Liver (tissue), 9 donors: ENCODE data around the gene TP53AIP1. TPM values are rescaled to one million over a fixed set of nuclear protein-coding genes. Genes with fewer than 3 reads are reported as not detected.

ENCODE experiments used
- DNase-seq: peaks from one replicate; pipeline ENCODE4 v3.0.0-alpha.2; 2017; ENCODE audit warnings: low spot score
- H3K27ac ChIP-seq, 2 donors: one replicate each; pipeline ENCODE4 v1.7.0; 2013; ENCODE audit warnings: inconsistent platforms in 2 of 2, low read length in 2 of 2, control low read depth in 1 of 2, low read depth in 1 of 2, mild to moderate bottlenecking in 1 of 2
- H3K27me3 ChIP-seq, 4 donors: one replicate each; pipeline versions ENCODE4 v1.6.1 to v1.7.0; 2013; ENCODE audit warnings: low read length in 3 of 4, inconsistent platforms in 1 of 4, mild to moderate bottlenecking in 1 of 4, moderate library complexity in 1 of 4; ENCODE audit not compliant: control insufficient read depth in 4 of 4, insufficient read depth in 4 of 4
- H3K36me3 ChIP-seq, 4 donors: one replicate each; pipeline versions ENCODE4 v1.6.1 to v1.7.0; 2013; ENCODE audit warnings: low read length in 3 of 4, mild to moderate bottlenecking in 3 of 4, low read depth in 1 of 4, moderate library complexity in 1 of 4; ENCODE audit not compliant: control insufficient read depth in 4 of 4, insufficient read depth in 3 of 4
- H3K4me1 ChIP-seq, 4 donors: one replicate each; pipeline versions ENCODE4 v1.6.1 to v1.7.0; 2013; ENCODE audit warnings: low read length in 3 of 4, mild to moderate bottlenecking in 3 of 4, moderate library complexity in 1 of 4; ENCODE audit not compliant: control insufficient read depth in 4 of 4, insufficient read depth in 4 of 4
- H3K4me3 ChIP-seq, 3 donors: one replicate each; pipeline versions ENCODE4 v1.6.1 to v1.7.0; 2013; ENCODE audit warnings: low read length in 3 of 3, control low read depth in 1 of 3, low read depth in 1 of 3, mild to moderate bottlenecking in 1 of 3
- H3K9ac ChIP-seq, 2 donors: one replicate each; pipeline ENCODE4 v1.7.0; 2013; ENCODE audit warnings: low read length in 2 of 2, mild to moderate bottlenecking in 2 of 2, moderate library complexity in 2 of 2, control low read depth in 1 of 2, low read depth in 1 of 2
- H3K9me3 ChIP-seq, 4 donors: one replicate each; pipeline versions ENCODE4 v1.6.1 to v1.7.0; 2013; ENCODE audit warnings: low read length in 3 of 4; ENCODE audit not compliant: control insufficient read depth in 4 of 4
- EGR1 ChIP-seq, 2 donors: IDR thresholded peaks; 2 replicates each; pipeline ENCODE4 v1.6.1; 2016 to 2018; ENCODE audit warnings: antibody characterized with exemption in 2 of 2, low read depth in 2 of 2
- FOXA1 ChIP-seq: IDR thresholded peaks from 2 replicates; pipeline ENCODE4 v1.6.1; 2016; ENCODE audit warnings: antibody characterized with exemption
- FOXA2 ChIP-seq: IDR thresholded peaks from 2 replicates; pipeline ENCODE4 v1.6.1; 2016; ENCODE audit warnings: antibody characterized with exemption
- GABPA ChIP-seq, 2 donors: IDR thresholded peaks in 1 of 2; conservative IDR thresholded peaks in 1 of 2; 2 replicates each; pipeline ENCODE4 v1.6.1; 2016; ENCODE audit warnings: antibody characterized with exemption in 2 of 2, mild to moderate bottlenecking in 1 of 2, moderate library complexity in 1 of 2
- HNF4A ChIP-seq, 2 donors: conservative IDR thresholded peaks; 2 replicates each; pipeline ENCODE4 v1.6.1; 2016; ENCODE audit warnings: antibody characterized with exemption in 2 of 2, mild to moderate bottlenecking in 2 of 2
- HNF4G ChIP-seq: IDR thresholded peaks from 2 replicates; pipeline ENCODE4 v1.6.1; 2016; ENCODE audit warnings: antibody characterized with exemption
- JUND ChIP-seq, 2 donors: IDR thresholded peaks; 2 replicates each; pipeline ENCODE4 v1.6.1; 2016; ENCODE audit warnings: antibody characterized with exemption in 2 of 2
- NR2F2 ChIP-seq: IDR thresholded peaks from 2 replicates; pipeline ENCODE4 v1.6.1; 2016; ENCODE audit warnings: antibody characterized with exemption
- RAD21 ChIP-seq, 2 donors: IDR thresholded peaks; 2 replicates each; pipeline ENCODE4 v1.6.1; 2016; ENCODE audit warnings: antibody characterized with exemption in 2 of 2, mild to moderate bottlenecking in 2 of 2
- RXRA ChIP-seq, 2 donors: IDR thresholded peaks; 2 replicates each; pipeline ENCODE4 v1.6.1; 2017 to 2018; ENCODE audit warnings: antibody characterized with exemption in 2 of 2, mild to moderate bottlenecking in 1 of 2
- SP1 ChIP-seq: IDR thresholded peaks from 2 replicates; pipeline ENCODE4 v1.6.1; 2018; ENCODE audit warnings: antibody characterized with exemption, mild to moderate bottlenecking
- TAF1 ChIP-seq: conservative IDR thresholded peaks from 2 replicates; pipeline ENCODE4 v1.6.1; 2016; ENCODE audit warnings: antibody characterized with exemption, mild to moderate bottlenecking
- WGBS: extraction: QIAGEN DNeasy Blood & Tissue Kit; methylation state at CpG from one replicate; pipeline ENCODE4 v1.1.7; 2013; 5-methylcytosine and 5-hydroxymethylcytosine counted together
- polyA plus RNA-seq, 2 donors: library from polyadenylated mRNA; stranded (reverse) in 1 of 2; unstranded in 1 of 2; fragments of 200-250 nt in 1 of 2; fragments of >200 nt in 1 of 2; fragmentation: Nextera tagmentation in 1 of 2; extraction: Ambion mirVana in 1 of 2; gene quantifications; one replicate each; pipeline versions ENCODE4 v1.2.1 to v1.2.3, GENCODE V29; 2013 to 2015
- total RNA-seq, 2 donors: library from RNA; depleted of rRNA; stranded (reverse); fragments of >200 nt; gene quantifications; one replicate each; pipeline ENCODE4 v1.2.3, GENCODE V29; 2014
- TF ChIP-seq, protein P1 (sequence below): IDR thresholded peaks from 2 replicates; pipeline ENCODE4 v1.6.1; 2016; ENCODE audit warnings: antibody characterized with exemption
- TF ChIP-seq, protein P2 (sequence below): fragments of 150-350 bp; IDR thresholded peaks from 2 replicates; pipeline ENCODE4 v1.5.1; 2017; ENCODE audit warnings: improper control_type of control experiment, low read depth, low read length; ENCODE audit not compliant: missing input control
- TF ChIP-seq, protein P3 (sequence below): IDR thresholded peaks from 2 replicates; pipeline ENCODE4 v1.6.1; 2016; ENCODE audit warnings: antibody characterized with exemption
- TF ChIP-seq, protein P4 (sequence below): IDR thresholded peaks from 2 replicates; pipeline ENCODE4 v1.6.1; 2016; ENCODE audit warnings: antibody characterized with exemption
- donor health status: healthy.
- donor health status: healthy.
- donor health status: healthy.
- donor health status: healthy.
- donor health status: healthy.

The TP53AIP1 gene
- total and polyA plus RNA-seq, 4 donors, result 0.08 TPM; not detected in 3

DNA sequence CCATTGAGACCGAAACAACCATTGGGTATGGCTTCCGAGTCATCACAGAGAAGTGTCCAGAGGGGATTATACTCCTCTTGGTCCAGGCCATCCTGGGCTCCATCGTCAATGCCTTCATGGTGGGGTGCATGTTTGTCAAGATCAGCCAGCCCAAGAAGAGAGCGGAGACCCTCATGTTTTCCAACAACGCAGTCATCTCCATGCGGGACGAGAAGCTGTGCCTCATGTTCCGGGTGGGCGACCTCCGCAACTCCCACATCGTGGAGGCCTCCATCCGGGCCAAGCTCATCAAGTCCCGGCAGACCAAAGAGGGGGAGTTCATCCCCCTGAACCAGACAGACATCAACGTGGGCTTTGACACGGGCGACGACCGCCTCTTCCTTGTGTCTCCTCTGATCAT is 31.0 kb downstream of the TP53AIP1 start:
- peaks cover 0 to 1% (median 0%) of the 10 kb centered on the region in 4 donors for H3K27me3 ChIP-seq
- H3K4me1 ChIP-seq, result no peaks in the 10 kb centered on the region
- no peak overlapping the region for H3K27ac ChIP-seq
- WGBS, result 96% methylated on average over 18 of the region's 18 CpGs
- no peak overlapping the region for H3K4me3 ChIP-seq
- TF ChIP-seq RAD21 (IDR thresholded peaks at IDR 0.05) (no peak), RXRA (IDR thresholded peaks at IDR 0.05) (no peak), JUND (IDR thresholded peaks at IDR 0.05) (no peak), NR2F2 (no peak), HNF4G (no peak), SP1 (no peak), TAF1 (no peak), FOXA1 (no peak), HNF4A (conservative IDR thresholded peaks at IDR 0.05) (no peak)
- TF ChIP-seq, protein P1, sequence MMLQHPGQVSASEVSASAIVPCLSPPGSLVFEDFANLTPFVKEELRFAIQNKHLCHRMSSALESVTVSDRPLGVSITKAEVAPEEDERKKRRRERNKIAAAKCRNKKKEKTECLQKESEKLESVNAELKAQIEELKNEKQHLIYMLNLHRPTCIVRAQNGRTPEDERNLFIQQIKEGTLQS, result no peak
- TF ChIP-seq, protein P2, sequence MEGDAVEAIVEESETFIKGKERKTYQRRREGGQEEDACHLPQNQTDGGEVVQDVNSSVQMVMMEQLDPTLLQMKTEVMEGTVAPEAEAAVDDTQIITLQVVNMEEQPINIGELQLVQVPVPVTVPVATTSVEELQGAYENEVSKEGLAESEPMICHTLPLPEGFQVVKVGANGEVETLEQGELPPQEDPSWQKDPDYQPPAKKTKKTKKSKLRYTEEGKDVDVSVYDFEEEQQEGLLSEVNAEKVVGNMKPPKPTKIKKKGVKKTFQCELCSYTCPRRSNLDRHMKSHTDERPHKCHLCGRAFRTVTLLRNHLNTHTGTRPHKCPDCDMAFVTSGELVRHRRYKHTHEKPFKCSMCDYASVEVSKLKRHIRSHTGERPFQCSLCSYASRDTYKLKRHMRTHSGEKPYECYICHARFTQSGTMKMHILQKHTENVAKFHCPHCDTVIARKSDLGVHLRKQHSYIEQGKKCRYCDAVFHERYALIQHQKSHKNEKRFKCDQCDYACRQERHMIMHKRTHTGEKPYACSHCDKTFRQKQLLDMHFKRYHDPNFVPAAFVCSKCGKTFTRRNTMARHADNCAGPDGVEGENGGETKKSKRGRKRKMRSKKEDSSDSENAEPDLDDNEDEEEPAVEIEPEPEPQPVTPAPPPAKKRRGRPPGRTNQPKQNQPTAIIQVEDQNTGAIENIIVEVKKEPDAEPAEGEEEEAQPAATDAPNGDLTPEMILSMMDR, result no peak
- DNase-seq, result no peak
- H3K9ac ChIP-seq, result no peak overlapping the region
- no peaks in the 10 kb centered on the region for H3K36me3 ChIP-seq
- no peaks in the 10 kb centered on the region for H3K9me3 ChIP-seq

DNA sequence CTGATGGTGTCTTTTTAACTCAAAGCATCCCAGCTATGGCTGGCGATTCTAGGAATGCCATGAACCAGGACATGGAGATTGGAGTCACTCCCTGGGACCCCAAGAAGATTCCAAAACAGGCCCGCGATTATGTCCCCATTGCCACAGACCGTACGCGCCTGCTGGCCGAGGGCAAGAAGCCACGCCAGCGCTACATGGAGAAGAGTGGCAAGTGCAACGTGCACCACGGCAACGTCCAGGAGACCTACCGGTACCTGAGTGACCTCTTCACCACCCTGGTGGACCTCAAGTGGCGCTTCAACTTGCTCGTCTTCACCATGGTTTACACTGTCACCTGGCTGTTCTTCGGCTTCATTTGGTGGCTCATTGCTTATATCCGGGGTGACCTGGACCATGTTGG is 31.4 kb downstream of the TP53AIP1 start:
- Histone ChIP-seq H3K36me3 (no peaks in the 10 kb centered on the region), H3K27ac (no peak overlapping the region), H3K9me3 (no peaks in the 10 kb centered on the region), H3K4me1 (peaks cover 0 to 2% (median 0%) of the 10 kb centered on the region in 4 donors), H3K27me3 (peaks cover 0 to 3% (median under 1%) of the 10 kb centered on the region in 4 donors), H3K9ac (no peak overlapping the region), H3K4me3 (no peak overlapping the region)
- DNase-seq, result no peak
- 95% methylated on average over 17 of the region's 17 CpGs for WGBS
- TF ChIP-seq NR2F2 (no peak), RXRA (IDR thresholded peaks at IDR 0.05) (no peak), FOXA2 (no peak), EGR1 (IDR thresholded peaks at IDR 0.05; ENCODE audit: low read depth in 2 of 2) (no peak), HNF4A (conservative IDR thresholded peaks at IDR 0.05) (no peak), TAF1 (no peak), GABPA (IDR thresholded peaks at IDR 0.05 in 1 of 2, conservative IDR thresholded peaks at IDR 0.05 in 1 of 2) (no peak)
- TF ChIP-seq, protein P3, sequence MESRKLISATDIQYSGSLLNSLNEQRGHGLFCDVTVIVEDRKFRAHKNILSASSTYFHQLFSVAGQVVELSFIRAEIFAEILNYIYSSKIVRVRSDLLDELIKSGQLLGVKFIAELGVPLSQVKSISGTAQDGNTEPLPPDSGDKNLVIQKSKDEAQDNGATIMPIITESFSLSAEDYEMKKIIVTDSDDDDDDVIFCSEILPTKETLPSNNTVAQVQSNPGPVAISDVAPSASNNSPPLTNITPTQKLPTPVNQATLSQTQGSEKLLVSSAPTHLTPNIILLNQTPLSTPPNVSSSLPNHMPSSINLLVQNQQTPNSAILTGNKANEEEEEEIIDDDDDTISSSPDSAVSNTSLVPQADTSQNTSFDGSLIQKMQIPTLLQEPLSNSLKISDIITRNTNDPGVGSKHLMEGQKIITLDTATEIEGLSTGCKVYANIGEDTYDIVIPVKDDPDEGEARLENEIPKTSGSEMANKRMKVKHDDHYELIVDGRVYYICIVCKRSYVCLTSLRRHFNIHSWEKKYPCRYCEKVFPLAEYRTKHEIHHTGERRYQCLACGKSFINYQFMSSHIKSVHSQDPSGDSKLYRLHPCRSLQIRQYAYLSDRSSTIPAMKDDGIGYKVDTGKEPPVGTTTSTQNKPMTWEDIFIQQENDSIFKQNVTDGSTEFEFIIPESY, result no peak
- TF ChIP-seq, protein P2, result no peak
- TF ChIP-seq, protein P4, sequence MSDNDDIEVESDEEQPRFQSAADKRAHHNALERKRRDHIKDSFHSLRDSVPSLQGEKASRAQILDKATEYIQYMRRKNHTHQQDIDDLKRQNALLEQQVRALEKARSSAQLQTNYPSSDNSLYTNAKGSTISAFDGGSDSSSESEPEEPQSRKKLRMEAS, result no peak
